ENCODE data around the gene ITPKB.
A peak's percentile ranks its signal among the peaks of the same experiment; 100 is the strongest.

Gene ITPKB

GRCh38 chr1:226603858-226604559, 135.1 kb downstream of the ITPKB start:
- Mint-ChIP-seq H3K4me1 (peaks cover 59% of the 10 kb centered on the region), H3K36me3 (ENCODE audit: low read depth) (no peaks in the 10 kb centered on the region), H3K27me3 (ENCODE audit: low read depth, poor library complexity) (peaks cover 5% of the 10 kb centered on the region), H3K9me3 (no peaks in the 10 kb centered on the region), H3K4me3 (no peak overlapping the region), H3K27ac (no peak overlapping the region)
- peak; percentile 17 for DNase-seq
- no peak for TF ChIP-seq CTCF (IDR thresholded peaks at IDR 0.05)

- no peak for TF ChIP-seq CTCF (IDR thresholded peaks at IDR 0.05)
- no peak overlapping the region for H3K27ac Mint-ChIP-seq
- H3K4me3 Mint-ChIP-seq: no peak overlapping the region
- no peaks in the 10 kb centered on the region for H3K9me3 Mint-ChIP-seq
- peaks cover 9% of the 10 kb centered on the region for H3K27me3 Mint-ChIP-seq (ENCODE audit: low read depth, poor library complexity)
- H3K36me3 Mint-ChIP-seq (ENCODE audit: low read depth): no peaks in the 10 kb centered on the region
- DNase-seq: no peak
- H3K4me1 Mint-ChIP-seq: peaks cover 59% of the 10 kb centered on the region
These were observed 135.8 kb downstream of the ITPKB start for GRCh38 chr1:226603022-226603857.

- no peaks in the 10 kb centered on the region for H3K9me3 Mint-ChIP-seq
- no peak overlapping the region for H3K4me3 Mint-ChIP-seq
- peaks cover 13% of the 10 kb centered on the region for H3K27me3 Mint-ChIP-seq (ENCODE audit: low read depth, poor library complexity)
- peak; percentile 21 for DNase-seq
- H3K4me1 Mint-ChIP-seq: peaks cover 63% of the 10 kb centered on the region
- H3K27ac Mint-ChIP-seq: no peak overlapping the region
- no peak for TF ChIP-seq CTCF (IDR thresholded peaks at IDR 0.05)
- no peaks in the 10 kb centered on the region for H3K36me3 Mint-ChIP-seq (ENCODE audit: low read depth)
These were observed 136.7 kb downstream of the ITPKB start for GRCh38 chr1:226602186-226603021.

GRCh38 chr1:226601456-226601855, 137.6 kb downstream of the ITPKB start:
- Mint-ChIP-seq H3K27ac (no peak overlapping the region), H3K4me1 (peaks cover 63% of the 10 kb centered on the region), H3K27me3 (ENCODE audit: low read depth, poor library complexity) (peaks cover 14% of the 10 kb centered on the region), H3K4me3 (no peak overlapping the region), H3K36me3 (ENCODE audit: low read depth) (no peaks in the 10 kb centered on the region), H3K9me3 (peaks cover under 1% of the 10 kb centered on the region)
- DNase-seq: no peak
- no peak for TF ChIP-seq CTCF (IDR thresholded peaks at IDR 0.05)

- no peak for TF ChIP-seq CTCF (IDR thresholded peaks at IDR 0.05)
- H3K27me3 Mint-ChIP-seq (ENCODE audit: low read depth, poor library complexity): peaks cover 16% of the 10 kb centered on the region
- peaks cover 12% of the 10 kb centered on the region for H3K9me3 Mint-ChIP-seq
These were observed 138.8 kb downstream of the ITPKB start for GRCh38 chr1:226600254-226600653.

More at GRCh38 chr1:226600254-226600653, 138.8 kb downstream of the ITPKB start:
- Mint-ChIP-seq H3K4me1 (peaks cover 60% of the 10 kb centered on the region), H3K27ac (no peak overlapping the region), H3K36me3 (ENCODE audit: low read depth) (no peaks in the 10 kb centered on the region), H3K4me3 (no peak overlapping the region)
- DNase-seq: no peak
